Ascending aorta (tissue), 2 donors: Measurements from ENCODE around the gene ANAPC7. TPM values are rescaled to one million over a fixed set of nuclear protein-coding genes. Genes with fewer than 3 reads are reported as not detected.

Source experiments
- DNase-seq, 2 donors: peaks; one replicate each; pipeline ENCODE4 v3.0.0-alpha.2; 2019; ENCODE audit warnings: low spot score in 2 of 2
- H3K27ac ChIP-seq, 2 donors: fragments of 200-600 bp; sonication (generic); one replicate each; pipeline ENCODE4 v1.5.1; 2016 to 2017; ENCODE audit warnings: mild to moderate bottlenecking in 1 of 2
- H3K27me3 ChIP-seq: fragments of 200-600 bp; sonication (generic); one replicate; pipeline ENCODE4 v1.5.1; 2017
- H3K36me3 ChIP-seq, 2 donors: fragments of 200-600 bp; sonication (generic); one replicate each; pipeline ENCODE4 v1.5.1; 2016
- H3K4me1 ChIP-seq, 2 donors: fragments of 200-600 bp; sonication (generic); one replicate each; pipeline ENCODE4 v1.5.1; 2016 to 2017; ENCODE audit warnings: mild to moderate bottlenecking in 1 of 2
- H3K4me3 ChIP-seq, 2 donors: fragments of 200-600 bp; sonication (generic); one replicate each; pipeline ENCODE4 v1.5.1; 2016 to 2017; ENCODE audit warnings: mild to moderate bottlenecking in 1 of 2
- H3K9me3 ChIP-seq, 2 donors: fragments of 200-600 bp; sonication (generic); one replicate each; pipeline ENCODE4 v1.5.1; 2016
- intact Hi-C: fragments of 100-400 bp; cut with DNase I; formaldehyde crosslinking; loops from one replicate; pipeline ENCODE4 v1.15.1; 2023
- total RNA-seq: library from RNA; depleted of rRNA; stranded (reverse); fragments of >200 nt; gene quantifications from one replicate; pipeline ENCODE4 v1.1.0, GENCODE V29; 2016
- TF ChIP-seq, protein P1 (sequence below), 3 experiments: fragments of 200-600 bp in 2 of 3; fragments of 450-650 bp in 1 of 3; sonication (generic) in 2 of 3; IDR thresholded peaks; one replicate each; pipeline ENCODE4 v1.5.1; 2016 to 2019; ENCODE audit warnings: antibody characterized with exemption in 3 of 3, mild to moderate bottlenecking in 1 of 3, moderate library complexity in 1 of 3

Gene ANAPC7
- total RNA-seq, 1 donor from 2014 or later = 34.7 TPM

GRCh38 chr12:110330544-110330943, 73.0 kb downstream of the ANAPC7 start:
- Histone ChIP-seq H3K27me3 (no peaks in the 10 kb centered on the region), H3K9me3 (no peaks in the 10 kb centered on the region), H3K4me1 (peaks cover 0 to 16% of the 10 kb centered on the region in 2 donors), H3K36me3 (peaks cover 72 to 80% of the 10 kb centered on the region in 2 donors), H3K27ac (no peak overlapping the region), H3K4me3 (no peak overlapping the region)
- intact Hi-C loops = no loop called here
- TF ChIP-seq, protein P1, sequence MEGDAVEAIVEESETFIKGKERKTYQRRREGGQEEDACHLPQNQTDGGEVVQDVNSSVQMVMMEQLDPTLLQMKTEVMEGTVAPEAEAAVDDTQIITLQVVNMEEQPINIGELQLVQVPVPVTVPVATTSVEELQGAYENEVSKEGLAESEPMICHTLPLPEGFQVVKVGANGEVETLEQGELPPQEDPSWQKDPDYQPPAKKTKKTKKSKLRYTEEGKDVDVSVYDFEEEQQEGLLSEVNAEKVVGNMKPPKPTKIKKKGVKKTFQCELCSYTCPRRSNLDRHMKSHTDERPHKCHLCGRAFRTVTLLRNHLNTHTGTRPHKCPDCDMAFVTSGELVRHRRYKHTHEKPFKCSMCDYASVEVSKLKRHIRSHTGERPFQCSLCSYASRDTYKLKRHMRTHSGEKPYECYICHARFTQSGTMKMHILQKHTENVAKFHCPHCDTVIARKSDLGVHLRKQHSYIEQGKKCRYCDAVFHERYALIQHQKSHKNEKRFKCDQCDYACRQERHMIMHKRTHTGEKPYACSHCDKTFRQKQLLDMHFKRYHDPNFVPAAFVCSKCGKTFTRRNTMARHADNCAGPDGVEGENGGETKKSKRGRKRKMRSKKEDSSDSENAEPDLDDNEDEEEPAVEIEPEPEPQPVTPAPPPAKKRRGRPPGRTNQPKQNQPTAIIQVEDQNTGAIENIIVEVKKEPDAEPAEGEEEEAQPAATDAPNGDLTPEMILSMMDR (IDR thresholded peaks at IDR 0.05) = no peak
- no peak for DNase-seq

DNA sequence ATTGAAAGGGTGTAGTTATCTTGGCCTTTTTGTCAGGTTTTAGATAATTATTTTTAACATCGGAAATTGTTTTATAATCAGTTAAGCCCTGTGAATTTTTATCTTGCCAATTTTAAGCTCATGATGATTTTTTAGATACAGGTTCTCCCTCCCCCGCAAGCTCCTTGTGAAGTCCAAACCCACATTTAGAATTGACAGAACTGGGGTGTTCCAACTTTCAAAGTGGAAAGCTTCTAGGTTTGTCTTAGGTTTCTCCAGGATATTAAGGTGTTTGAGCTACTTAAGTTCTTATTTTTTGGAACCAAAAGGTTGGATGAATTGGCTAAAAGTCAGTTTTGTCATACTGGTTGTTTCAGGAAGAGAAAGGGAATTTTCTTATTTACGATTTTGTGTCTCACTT, 73.4 kb downstream of the ANAPC7 start:
- Histone ChIP-seq H3K9me3 (no peaks in the 10 kb centered on the region), H3K4me3 (no peak overlapping the region), H3K27ac (no peak overlapping the region), H3K4me1 (peaks cover 0 to 16% of the 10 kb centered on the region in 2 donors), H3K27me3 (no peaks in the 10 kb centered on the region), H3K36me3 (peaks cover 69 to 76% of the 10 kb centered on the region in 2 donors)
- TF ChIP-seq, protein P1 (IDR thresholded peaks at IDR 0.05) = no peak
- intact Hi-C loops = no loop called here
- DNase-seq = no peak

GRCh38 chr12:110329710-110330109, 73.8 kb downstream of the ANAPC7 start:
- no peak for DNase-seq
- Histone ChIP-seq H3K4me3 (no peak overlapping the region), H3K9me3 (no peaks in the 10 kb centered on the region), H3K36me3 (peaks cover 65 to 74% of the 10 kb centered on the region in 2 donors), H3K27me3 (no peaks in the 10 kb centered on the region), H3K4me1 (peaks cover 0 to 16% of the 10 kb centered on the region in 2 donors), H3K27ac (no peak overlapping the region)
- TF ChIP-seq, protein P1 (IDR thresholded peaks at IDR 0.05) = no peak
- intact Hi-C loops = no loop called here

Other genes with a start within 250 kb of the ANAPC7 start
- 185 TPM for gene ATP2A2, start 122.5 kb downstream of the ANAPC7 start, total RNA-seq
- 76.5 TPM for gene ARPC3, start 46.6 kb upstream of the ANAPC7 start, total RNA-seq
- gene GPN3, start 64.5 kb upstream of the ANAPC7 start, total RNA-seq = 5.6 TPM
- gene FAM216A, start 65.1 kb upstream of the ANAPC7 start, total RNA-seq = 2.1 TPM
- 35.9 TPM for gene VPS29, start 98.4 kb upstream of the ANAPC7 start, total RNA-seq
- not detected for gene RAD9B, start 98.6 kb upstream of the ANAPC7 start, total RNA-seq
- 12.3 TPM for gene PPTC7, start 179.6 kb upstream of the ANAPC7 start, total RNA-seq
- gene TCTN1, start 210.4 kb upstream of the ANAPC7 start, total RNA-seq = 28.4 TPM